Measurements from ENCODE around the gene NECTIN3.

The NECTIN3 gene

DNA sequence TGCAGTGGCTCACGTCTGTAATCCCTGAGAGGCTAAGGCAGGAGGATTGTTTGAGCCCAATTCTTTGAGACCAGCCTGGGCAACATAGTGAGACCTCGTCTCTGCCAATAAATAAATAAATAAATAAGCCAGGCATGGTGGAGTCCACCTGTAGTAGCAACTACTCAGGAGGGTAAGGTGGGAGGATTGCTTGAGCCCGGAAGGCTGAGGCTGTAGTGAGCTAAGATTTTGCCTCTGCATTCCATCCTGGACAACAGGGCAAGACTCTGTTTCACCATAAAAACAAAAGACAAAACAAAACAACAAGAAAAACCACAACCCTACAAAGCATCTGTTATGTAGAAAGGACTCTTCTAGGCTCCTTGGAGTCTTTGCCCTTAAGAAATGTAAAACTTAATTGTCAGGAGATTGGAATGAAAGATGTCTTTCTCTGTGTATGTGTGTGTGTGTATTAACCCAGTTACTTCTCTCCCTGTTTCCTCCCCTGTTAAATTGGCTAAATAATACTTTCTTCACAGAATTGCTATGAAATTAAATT lies 9.5 kb downstream of the NECTIN3 start:
- DNase-seq (ENCODE audit: low read depth in 2 of 2), result no peak

DNA sequence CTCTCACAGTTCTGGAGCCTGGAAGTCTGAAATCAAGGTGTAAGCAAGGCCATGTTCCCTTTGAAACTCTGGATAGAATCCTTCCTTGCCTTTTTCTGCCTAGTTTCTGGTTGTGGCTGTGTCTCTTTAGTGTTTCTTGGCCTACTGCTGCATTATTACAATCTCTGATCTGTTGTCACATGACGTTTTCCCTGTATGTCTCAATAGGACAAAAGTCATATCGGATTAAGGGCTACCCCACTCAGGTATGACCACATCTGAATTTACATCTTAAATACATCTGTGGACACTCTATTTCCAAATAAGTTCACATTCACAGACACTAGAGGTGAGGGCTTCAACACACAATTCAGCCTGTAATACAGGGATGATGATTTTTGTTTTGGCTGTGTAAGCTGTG lies 13.3 kb downstream of the NECTIN3 start:
- no peak for DNase-seq (ENCODE audit: low read depth in 2 of 2)

DNA sequence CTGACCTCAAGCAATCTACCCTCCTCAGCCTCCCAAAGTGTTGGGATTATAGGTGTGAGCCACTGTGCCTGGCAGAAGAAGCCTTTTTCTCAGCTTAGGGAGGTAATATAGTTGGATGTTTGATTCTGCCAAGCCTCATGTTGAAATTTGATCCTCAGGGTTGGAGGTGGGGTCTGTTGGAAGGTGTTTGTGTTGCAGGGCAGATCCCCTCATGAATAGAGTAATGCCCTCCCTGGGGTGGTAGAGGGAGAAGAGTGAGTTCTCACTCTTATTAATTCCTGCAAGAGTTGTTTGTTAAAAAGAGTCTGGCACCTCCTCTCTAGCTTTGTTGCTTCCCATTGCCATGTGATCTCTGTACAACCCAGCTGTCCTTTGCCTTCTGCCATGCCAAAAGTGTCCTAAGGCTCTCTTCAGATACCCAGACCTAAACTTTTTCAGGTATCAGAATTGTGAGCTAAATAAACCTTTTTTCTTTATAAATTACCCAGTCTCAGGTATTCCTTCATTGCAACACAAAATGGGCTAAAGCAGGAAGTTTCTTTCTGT lies 16.4 kb downstream of the NECTIN3 start:
- DNase-seq (ENCODE audit: low read depth in 2 of 2), result no peak

DNA sequence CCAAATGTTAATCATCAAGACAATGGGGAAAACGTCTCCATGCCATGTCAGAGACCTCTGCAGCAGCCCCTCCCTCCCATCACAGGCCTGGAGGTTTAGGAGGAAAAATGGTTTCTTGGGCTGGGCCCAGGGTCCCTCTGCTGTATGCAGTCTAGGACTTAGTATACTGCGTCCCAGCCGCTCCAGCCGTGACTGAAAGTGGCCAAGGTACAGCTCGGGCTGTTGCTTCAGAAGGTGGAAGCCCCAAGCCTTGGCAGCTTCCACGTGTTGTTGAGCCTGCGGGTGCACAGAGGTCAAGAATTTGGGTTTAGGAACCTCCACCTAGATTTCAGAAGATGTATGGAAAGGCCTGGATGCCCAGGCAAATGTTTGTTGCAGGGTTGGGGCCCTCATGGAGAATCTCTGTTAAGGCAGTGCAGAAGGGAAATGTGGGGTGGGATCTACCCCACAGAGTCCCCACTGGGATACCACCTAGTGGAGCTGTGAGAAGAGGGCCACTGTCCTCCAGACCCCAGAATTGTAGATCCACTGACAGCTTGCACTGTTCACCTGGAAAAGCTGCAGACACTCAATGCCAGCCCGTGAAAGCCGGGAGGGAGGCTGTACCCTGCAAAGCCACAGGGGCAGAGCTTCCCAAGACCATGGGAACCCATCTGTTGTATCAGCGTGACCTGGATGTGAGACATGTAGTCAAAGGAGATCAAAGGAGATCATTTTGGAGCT lies 25.0 kb downstream of the NECTIN3 start:
- DNase-seq (ENCODE audit: low read depth in 2 of 2), result no peak

DNA sequence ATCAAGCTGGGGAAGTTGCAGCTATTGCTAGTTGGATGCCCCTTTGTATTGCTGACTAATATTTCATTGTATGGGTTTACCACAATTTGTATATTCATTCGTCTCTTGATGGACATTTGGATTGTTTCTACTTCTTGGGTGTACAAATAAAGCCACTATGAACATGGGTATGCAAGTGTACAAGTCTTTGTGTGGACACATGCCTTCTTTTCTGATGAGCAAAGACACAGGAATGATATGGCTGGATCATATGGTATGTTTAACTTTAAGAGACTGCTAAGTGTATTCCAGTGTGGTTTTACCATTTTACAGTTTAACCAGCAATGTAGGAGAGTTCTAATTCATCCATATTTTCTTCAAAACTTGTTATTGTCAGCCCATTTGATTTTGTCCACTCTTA lies 32.2 kb downstream of the NECTIN3 start:
- DNase-seq (ENCODE audit: low read depth in 2 of 2), result no peak

DNA sequence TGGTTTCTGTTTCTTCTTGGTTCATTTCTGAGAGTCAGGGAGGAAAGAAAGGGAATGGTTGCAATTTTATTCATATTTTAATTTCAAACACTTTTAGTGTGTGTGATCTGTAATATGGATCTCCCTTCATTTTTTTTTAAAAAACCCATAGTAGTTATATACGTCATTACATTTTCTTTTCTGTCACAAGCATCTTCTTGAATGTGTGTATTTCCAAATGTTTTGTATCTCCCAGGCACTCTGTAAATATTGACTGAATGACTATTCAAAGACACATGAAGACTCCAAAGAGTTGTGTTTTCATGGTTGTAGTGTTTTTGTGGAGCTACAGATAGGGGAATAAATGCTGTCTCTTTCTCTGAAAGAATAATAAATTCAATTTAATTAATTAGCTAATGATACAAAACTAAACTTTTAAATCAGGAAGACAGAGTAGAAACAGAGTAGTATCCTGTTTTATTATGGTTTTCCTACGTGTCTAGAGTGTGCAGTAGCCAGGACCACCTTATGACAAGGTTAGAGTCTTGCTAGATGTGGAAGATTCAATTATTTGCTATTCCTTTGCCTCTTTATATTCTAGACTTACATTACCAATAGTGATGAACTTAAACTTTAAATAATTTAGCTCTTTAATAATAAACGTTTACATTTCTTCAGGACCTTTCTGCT lies 35.5 kb downstream of the NECTIN3 start:
- DNase-seq (ENCODE audit: low read depth in 2 of 2), result no peak

DNA sequence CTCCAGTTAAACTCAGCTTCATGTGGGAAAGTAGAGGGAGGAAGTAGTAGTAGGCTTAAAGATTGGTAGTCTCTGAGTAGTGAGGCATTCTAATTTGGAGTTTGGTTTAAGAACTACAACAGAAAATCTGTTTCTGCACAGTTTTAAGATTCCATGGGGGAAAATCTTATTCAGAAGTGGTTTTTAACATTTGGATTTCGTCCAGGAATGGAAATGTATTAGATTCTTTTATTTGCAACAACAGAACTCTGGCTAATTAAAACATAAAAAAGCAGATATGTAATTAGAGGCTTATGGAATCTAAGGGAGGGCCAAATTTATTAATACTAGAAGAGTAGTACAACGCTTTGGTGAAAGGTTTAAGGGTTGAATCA lies 36.0 kb downstream of the NECTIN3 start:
- no peak for DNase-seq (ENCODE audit: low read depth in 2 of 2)

DNA sequence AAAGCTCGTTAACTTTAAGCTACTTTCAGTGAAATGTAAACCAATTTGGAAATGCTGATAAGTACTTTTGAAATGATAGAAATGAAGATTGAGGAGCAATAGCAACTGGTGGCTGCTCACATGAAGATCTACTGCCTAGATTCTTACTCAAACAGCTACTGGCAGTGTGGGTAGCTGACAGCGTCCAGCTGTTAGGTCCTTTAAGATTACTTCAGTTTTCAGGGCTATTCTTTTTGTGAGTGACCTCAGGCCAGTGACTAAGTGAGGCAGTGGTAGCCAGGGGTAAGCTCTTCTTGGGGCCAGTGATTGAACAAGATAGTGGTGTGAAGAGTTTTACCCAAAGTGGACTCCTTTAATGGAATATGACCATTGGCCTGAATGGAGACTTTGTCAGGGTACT lies 41.3 kb downstream of the NECTIN3 start:
- DNase-seq (ENCODE audit: low read depth in 2 of 2), result no peak

DNA sequence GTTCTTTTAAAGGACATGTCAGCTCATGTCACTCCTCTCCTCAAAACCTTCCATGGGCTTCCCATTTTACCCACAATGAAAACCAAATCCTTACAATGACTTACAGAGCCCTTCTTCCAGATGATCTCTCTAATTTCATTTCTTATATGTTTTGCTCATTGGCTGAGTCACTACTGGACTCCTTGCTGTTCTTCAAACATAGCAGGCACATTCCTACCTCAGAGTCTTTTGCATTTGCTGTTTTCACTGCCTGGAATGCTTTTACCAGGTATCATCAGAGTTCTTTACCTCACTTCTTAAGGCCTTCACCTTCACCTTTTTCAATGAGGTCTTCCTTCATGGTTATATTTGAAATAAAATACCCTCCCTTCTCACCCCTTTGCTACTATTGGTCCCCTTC lies 57.3 kb downstream of the NECTIN3 start:
- DNase-seq (ENCODE audit: low read depth in 2 of 2), result no peak

DNA sequence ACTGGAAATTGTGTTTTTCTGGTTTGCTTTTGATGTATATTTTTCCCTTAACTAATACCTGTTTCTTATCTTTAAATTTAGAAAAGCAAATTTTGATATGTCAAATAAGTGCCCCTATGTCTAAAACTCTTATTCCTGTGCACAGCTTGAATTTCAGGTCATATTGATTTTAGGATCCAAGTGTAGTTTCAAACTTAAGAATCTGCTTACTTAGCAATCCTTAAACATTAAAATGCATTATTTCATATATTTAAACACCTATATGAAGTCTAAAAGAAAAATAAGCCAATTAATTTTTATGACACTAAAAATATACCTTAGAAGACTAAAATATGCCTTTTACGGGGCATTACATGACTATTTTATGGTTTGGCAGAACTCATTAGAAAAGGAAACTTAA lies 59.2 kb downstream of the NECTIN3 start:
- DNase-seq (ENCODE audit: low read depth in 2 of 2), result no peak

DNA sequence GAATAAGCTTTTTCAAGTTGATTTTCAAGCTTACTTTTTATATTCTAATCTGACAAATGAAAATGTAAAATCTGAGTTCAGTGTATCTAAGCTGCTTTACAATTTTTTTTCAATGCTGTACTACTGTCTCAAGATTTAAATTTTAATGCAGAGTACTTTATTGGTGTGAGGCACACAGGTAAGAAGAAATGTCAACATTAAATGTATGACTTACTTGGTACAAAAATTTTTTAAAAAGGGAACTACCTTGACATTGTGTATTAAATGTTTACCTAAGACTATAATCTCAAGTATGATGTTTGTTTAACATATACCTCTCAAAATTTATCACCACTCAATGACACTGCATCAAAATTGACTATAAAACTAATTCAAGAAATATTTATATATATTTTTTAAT lies 62.7 kb downstream of the NECTIN3 start:
- DNase-seq (ENCODE audit: low read depth in 2 of 2), result no peak

DNA sequence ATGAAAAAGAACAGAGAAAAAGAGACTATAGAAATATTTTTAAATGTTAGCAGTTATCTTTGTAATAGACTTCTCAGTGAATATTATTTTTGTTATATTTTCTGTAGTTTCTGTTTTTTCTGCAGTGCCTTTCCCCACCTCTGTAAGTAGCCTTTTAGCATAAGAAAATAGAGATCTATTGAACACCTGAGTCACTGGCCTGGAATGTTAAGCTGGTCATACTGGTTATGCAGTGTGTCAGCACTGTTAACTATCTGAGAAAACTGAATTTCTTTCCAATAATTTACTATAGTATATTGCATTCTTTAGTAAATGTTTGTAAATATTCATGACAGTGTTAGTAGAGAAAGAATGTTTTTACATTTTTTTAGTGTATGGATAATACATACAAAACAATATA lies 79.8 kb downstream of the NECTIN3 start:
- no peak for DNase-seq (ENCODE audit: low read depth in 2 of 2)

DNA sequence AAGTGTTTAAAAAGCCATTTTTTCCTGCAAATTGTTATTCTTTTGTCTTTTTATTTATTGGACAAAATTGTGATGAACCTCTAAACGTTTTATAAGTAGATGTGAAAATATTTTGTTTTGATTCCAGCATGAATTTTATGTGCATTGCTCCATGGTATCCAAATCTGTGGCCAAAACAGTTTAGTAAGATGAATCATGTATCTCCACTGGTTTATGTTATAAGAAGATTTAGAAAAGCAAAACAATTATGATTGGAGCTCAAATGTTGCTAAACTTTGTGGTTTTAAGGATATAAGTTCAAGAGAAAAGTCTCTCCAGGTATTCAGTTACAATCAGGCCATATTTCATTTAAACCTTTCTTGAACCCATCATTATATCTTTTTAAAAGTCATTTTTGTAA lies 80.9 kb downstream of the NECTIN3 start:
- no peak for DNase-seq (ENCODE audit: low read depth in 2 of 2)

DNA sequence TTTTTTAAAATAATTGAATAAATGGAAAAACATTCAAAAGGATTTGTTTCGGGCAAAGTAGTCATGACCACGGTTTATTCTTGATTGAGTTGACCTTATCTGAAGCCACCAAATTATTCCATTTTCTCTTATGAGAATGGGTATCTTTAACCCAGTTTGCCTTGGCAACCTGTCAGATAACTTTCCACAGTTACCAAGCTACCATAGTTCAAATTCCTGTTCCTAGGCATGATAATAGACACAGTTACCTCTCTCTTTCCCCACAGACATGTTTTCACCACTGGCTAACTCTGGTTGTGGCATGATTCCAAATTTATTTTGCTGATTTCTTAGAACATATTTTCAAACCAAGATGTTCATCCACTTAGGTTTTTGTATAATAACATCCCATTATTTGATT lies 84.9 kb downstream of the NECTIN3 start:
- no peak for DNase-seq (ENCODE audit: low read depth in 2 of 2)

DNA sequence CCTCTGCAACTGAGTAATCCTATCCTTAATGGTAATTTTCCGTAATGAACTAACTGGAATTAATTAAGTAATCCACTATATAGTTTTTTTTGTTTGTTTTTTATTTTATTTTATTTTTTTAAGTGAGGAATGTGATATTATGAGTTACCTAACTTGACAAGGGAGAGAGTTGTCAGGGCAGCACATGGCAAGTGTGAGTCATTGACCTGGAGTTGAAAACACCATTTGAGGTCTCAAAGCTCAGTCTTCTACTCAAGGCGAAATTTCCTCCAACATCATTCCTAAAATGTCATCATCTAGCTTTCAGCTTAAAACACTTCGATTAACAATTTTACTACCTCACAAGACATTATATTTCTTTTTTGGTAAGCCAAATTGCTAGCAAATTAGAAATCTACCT lies 87.8 kb downstream of the NECTIN3 start:
- no peak for DNase-seq (ENCODE audit: low read depth in 2 of 2)

DNA sequence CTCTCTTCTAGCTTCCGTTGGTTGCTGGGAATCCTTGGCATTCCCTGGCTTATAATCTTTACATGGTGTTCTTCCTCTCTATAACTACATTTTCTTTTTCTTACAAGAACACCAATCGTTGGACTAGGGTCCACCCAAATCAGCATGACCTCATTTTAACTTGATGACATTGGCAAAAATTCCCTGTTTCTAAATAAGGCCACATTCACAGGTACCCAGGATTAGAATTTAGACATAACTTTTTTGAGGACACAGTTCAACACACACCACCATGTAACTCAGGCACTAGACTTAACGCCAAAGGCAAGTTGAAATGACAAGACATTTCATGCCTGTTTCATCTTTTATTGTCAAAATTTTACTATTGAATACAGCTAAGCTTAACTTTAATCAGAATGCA lies 93.0 kb downstream of the NECTIN3 start:
- DNase-seq (ENCODE audit: low read depth in 2 of 2), result no peak

DNA sequence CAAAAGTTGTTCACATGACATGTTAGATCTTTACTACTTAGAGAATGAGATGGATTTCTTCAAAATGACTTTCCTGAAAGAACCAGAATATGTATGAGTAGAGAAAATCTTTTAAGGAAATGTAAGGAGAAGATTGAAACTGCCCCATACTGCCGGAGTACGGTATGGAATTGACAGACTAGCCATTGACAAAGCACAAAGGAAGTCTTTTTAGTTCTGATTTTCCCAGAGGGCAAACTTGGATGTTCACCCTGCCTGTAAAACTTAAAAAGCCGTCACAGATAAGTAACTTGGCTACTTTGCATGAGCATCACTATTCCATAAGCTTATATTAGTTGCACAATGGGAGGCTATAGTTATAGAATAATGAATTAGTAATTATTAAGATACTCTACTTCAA lies 93.8 kb downstream of the NECTIN3 start:
- DNase-seq (ENCODE audit: low read depth in 2 of 2), result no peak

DNA sequence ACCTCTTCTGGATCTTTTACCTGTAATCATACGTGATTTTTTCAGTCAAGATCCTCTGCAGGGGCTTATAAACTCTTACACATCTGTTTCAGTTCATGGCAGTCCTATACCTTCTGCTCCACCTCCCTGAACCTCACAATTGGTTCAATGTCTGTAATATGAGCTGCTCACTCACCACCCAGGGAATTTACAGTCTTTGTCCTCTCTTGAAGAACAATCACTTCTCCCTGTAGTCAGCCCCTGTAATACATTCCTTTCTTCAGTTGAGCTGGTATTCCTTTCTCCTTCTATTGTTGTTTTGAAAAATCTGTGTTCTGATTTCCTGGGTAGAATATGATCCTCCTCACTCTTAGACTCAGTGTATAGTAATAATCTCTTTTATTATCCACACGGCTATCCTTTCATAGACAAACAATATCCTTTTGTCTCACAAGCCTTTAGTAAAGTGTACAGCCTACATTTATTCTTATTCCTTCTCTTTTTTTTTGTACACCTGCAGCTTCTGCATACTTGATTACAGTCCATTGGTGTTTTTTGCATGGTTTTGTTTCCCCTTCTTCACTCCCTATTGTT lies 101.8 kb downstream of the NECTIN3 start:
- DNase-seq (ENCODE audit: low read depth in 2 of 2), result no peak

DNA sequence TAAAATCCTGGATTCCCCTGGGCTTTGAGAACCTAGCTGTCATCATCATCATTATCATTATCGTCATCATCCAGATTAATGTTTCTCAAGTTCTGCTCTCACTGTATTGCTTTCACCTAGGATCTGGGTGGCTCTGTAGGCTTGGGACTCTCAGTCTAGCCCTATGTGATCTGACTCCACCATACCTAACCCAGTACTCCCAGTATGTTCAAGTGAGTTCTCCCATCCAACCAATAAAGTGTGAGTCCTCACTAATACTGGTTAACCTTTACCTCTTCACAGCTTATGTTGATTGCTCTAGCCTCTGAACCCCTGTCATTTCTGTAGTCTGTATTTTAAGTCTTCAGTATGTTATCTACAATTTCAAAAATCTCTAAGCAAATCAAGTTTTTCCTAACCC lies 102.3 kb downstream of the NECTIN3 start:
- no peak for DNase-seq (ENCODE audit: low read depth in 2 of 2)

DNA sequence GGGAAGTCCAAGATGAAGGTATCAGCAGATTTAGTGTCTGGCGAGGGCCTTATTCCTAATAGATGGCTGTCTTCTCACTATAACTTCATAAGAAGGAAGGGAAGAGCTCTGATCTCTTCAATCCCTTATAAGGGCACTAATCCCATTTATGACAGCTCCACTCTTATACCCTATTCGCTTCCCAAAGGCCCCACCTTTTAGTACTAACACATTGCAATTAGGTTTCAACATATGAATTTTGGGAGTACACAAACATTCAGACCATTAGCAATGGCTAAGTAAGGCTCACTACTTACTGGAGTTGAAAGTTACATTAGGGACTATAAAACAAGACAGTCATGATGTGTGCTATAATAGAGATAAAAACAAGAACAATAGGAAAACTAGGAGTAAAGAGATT lies 118.9 kb downstream of the NECTIN3 start:
- DNase-seq (ENCODE audit: low read depth in 2 of 2), result no peak

DNA sequence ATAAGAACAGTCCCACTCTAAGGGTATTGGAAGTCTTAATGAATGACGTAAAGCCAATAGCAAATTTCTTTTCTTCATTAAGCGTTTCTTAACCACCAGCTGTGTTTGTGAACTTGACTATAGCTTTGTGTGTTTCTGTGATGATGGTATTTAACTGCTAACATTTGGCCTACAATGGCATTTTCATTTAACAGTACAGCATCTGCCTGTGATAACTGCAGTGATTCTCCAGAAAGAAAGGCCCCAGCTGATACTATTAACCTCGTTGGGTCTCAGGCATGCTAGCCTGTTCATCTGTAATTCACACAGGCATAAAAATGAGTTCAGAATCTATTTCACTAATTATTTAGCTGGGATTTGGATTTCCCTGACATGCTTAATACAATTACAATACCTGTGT lies 121.9 kb downstream of the NECTIN3 start:
- no peak for DNase-seq (ENCODE audit: low read depth in 2 of 2)

DNA sequence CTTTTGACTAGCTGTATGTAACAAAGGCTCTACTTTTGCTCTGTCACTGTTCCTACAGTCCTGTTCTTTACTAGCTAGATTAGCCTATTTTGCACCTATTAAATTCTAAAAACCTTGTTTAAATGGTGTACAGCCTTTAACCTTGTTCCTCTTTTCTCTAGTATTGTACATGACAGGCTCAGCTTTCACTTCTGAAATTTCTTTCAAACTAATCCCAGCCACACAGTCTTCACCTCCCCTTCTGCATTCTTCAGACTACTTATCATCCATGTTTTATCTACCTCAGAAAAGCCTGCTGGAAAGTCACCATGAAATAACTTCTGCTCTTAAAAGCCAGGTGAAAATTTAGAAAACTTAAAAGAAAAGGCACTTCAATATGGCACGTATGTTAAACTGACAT lies 122.4 kb downstream of the NECTIN3 start:
- no peak for DNase-seq (ENCODE audit: low read depth in 2 of 2)

DNA sequence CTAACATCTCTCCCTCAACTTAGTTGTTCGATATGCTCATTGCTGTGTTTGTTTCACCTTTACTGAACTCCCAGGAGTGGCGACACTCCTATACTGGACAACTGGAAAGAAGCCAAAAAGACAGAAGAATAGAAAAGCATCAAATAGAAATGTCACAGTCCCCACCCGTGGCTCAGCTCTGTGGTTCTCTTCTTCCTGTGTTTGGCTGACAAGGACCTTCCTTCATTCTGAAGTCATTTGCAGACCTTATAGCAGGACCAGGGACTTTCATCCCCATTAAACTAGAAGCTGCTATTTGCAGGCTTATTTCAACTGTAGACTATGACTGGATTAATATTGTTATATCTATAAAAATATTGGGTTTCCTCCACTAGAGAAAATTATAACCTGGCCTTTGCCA lies 125.9 kb downstream of the NECTIN3 start:
- DNase-seq (ENCODE audit: low read depth in 2 of 2), result no peak

Measured in stimulated activated CD4-positive, alpha-beta T cell treated with anti-CD3 and anti-CD28 coated beads, Interleukin-12 subunit alpha, Interleukin-12 subunit beta, amount 100 ng/mL, for 24 hours (primary cell).